Fibroblast of lung (primary cell): ENCODE data around the gene PGM5. TPM values are rescaled to one million over a fixed set of nuclear protein-coding genes. Genes with fewer than 3 reads are reported as not detected.

Experiments
- DNase-seq, 2 donors: peaks; one replicate each; pipeline versions ENCODE4 v3.0.0 to v3.0.0-alpha.2; 2010; ENCODE audit warnings: low read depth in 2 of 2
- H2AFZ ChIP-seq: 2 replicates; pipeline ENCODE4 v1.5.1; 2012; ENCODE audit warnings: low read length, control low read depth, inconsistent platforms
- H3K27ac ChIP-seq: 2 replicates; pipeline ENCODE4 v1.5.1; 2011; ENCODE audit warnings: low read length, control low read depth; ENCODE audit not compliant: insufficient read depth
- H3K27me3 ChIP-seq: 2 replicates; pipeline ENCODE4 v1.5.1; 2011; ENCODE audit warnings: mild to moderate bottlenecking, low read length; ENCODE audit not compliant: control insufficient read depth, insufficient read depth
- H3K36me3 ChIP-seq: 2 replicates; pipeline ENCODE4 v1.5.1; 2011; ENCODE audit warnings: low read length; ENCODE audit not compliant: control insufficient read depth, insufficient read depth
- H3K4me1 ChIP-seq: 2 replicates; pipeline ENCODE4 v1.5.1; 2011; ENCODE audit warnings: low read length; ENCODE audit not compliant: control insufficient read depth, insufficient read depth; ENCODE audit errors: extremely low read depth
- H3K4me2 ChIP-seq: 2 replicates; pipeline ENCODE4 v1.5.1; 2011; ENCODE audit warnings: low read length, control low read depth; ENCODE audit not compliant: insufficient read depth; ENCODE audit errors: extremely low read depth
- H3K4me3 ChIP-seq, 4 experiments: fragments of 200-600 bp in 1 of 4; sonication (generic) in 1 of 4; replicated peaks in 1 of 4; 2 replicates each; pipeline ENCODE4 v1.5.1; 2011 to 2016; ENCODE audit warnings: low read length in 4 of 4, low read depth in 3 of 4, mild to moderate bottlenecking in 3 of 4, control low read depth in 2 of 4, inconsistent platforms in 1 of 4, mixed read lengths in 1 of 4; ENCODE audit not compliant: insufficient read depth in 1 of 4; ENCODE audit errors: control extremely low read depth in 1 of 4
- H3K79me2 ChIP-seq: 2 replicates; pipeline ENCODE4 v1.5.1; 2012; ENCODE audit warnings: mild to moderate bottlenecking, low read length, inconsistent platforms; ENCODE audit not compliant: control insufficient read depth, insufficient read depth
- H3K9ac ChIP-seq: 2 replicates; pipeline ENCODE4 v1.5.1; 2011; ENCODE audit warnings: mild to moderate bottlenecking, low read length, control low read depth; ENCODE audit not compliant: insufficient read depth
- H3K9me3 ChIP-seq: 2 replicates; pipeline ENCODE4 v1.5.1; 2012; ENCODE audit warnings: low read depth, low read length; ENCODE audit not compliant: control insufficient read depth, insufficient read depth
- H4K20me1 ChIP-seq: 2 replicates; pipeline ENCODE4 v1.5.1; 2011; ENCODE audit warnings: low read length; ENCODE audit not compliant: control insufficient read depth, insufficient read depth; ENCODE audit errors: extremely low read depth
- EZH2 ChIP-seq: IDR thresholded peaks from 2 replicates; pipeline ENCODE4 v1.5.1; 2012; ENCODE audit warnings: low read length, control low read depth, mild to moderate bottlenecking; ENCODE audit errors: missing control alignments
- polyA plus RNA-seq, 2 donors: library from polyadenylated mRNA; depleted of rRNA in 1 of 2; stranded (reverse) in 1 of 2; unstranded in 1 of 2; fragments of >200 nt; gene quantifications; 2 replicates each; pipeline ENCODE4 v1.2.1, GENCODE V29; 2011 to 2012; ENCODE audit warnings: missing spikeins in 1 of 2
- total RNA-seq: library from RNA; depleted of rRNA; stranded (reverse); fragments of >200 nt; gene quantifications from 2 replicates; pipeline ENCODE4 v1.2.1, GENCODE V29; 2014
- TF ChIP-seq, protein P1 (sequence below), 2 donors: IDR thresholded peaks in 1 of 2; conservative IDR thresholded peaks in 1 of 2; 1 replicate in 1 of 2; 2 replicates in 1 of 2; pipeline ENCODE4 v1.5.1; 2011 to 2012; ENCODE audit warnings: low read length in 2 of 2, control low read depth in 1 of 2, inconsistent platforms in 1 of 2, low read depth in 1 of 2, mild to moderate bottlenecking in 1 of 2

Gene PGM5
- total and polyA plus RNA-seq, 2 donors (not counting 1 experiment from before 2014, with no cell fraction given): 42.6 to 113 TPM

DNA sequence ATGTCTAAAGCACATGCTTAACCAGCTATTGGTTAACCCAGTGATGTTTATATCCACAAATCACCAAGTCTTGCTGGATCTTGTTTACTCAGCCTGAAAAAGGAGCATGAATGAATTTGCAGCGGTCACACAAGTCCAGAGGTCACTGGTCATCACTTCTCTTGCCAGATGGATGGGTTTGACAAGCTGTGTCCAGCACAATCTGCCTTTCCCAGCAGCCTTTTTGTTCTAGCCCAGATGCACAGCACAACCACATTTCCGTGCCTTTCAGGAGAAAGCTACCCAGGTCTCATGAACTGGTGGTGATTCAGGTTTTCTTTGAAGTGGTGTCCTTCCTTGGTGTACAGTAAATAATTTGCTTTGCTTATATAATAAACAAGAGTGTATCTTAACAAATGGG is 152.1 kb downstream of the PGM5 start:
- H3K9me3 ChIP-seq: no peaks in the 10 kb centered on the region
- H3K4me3 ChIP-seq: no peak overlapping the region
- no peaks in the 10 kb centered on the region for H3K79me2 ChIP-seq
- peaks cover 5% of the 10 kb centered on the region for H3K4me1 ChIP-seq
- H3K9ac ChIP-seq: no peak overlapping the region
- no peaks in the 10 kb centered on the region for H3K36me3 ChIP-seq
- H3K4me2 ChIP-seq: no peak overlapping the region
- peak in 1 of 2 donors; percentile 16 for DNase-seq
- no peak overlapping the region for H2AFZ ChIP-seq
- TF ChIP-seq, protein P1, sequence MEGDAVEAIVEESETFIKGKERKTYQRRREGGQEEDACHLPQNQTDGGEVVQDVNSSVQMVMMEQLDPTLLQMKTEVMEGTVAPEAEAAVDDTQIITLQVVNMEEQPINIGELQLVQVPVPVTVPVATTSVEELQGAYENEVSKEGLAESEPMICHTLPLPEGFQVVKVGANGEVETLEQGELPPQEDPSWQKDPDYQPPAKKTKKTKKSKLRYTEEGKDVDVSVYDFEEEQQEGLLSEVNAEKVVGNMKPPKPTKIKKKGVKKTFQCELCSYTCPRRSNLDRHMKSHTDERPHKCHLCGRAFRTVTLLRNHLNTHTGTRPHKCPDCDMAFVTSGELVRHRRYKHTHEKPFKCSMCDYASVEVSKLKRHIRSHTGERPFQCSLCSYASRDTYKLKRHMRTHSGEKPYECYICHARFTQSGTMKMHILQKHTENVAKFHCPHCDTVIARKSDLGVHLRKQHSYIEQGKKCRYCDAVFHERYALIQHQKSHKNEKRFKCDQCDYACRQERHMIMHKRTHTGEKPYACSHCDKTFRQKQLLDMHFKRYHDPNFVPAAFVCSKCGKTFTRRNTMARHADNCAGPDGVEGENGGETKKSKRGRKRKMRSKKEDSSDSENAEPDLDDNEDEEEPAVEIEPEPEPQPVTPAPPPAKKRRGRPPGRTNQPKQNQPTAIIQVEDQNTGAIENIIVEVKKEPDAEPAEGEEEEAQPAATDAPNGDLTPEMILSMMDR (conservative IDR thresholded peaks at IDR 0.05 in 1 of 2, IDR thresholded peaks at IDR 0.05 in 1 of 2; ENCODE audit: low read depth in 1 of 2, low read length in 2 of 2): no peak
- no peak for TF ChIP-seq EZH2
- H3K27ac ChIP-seq: no peak overlapping the region
- no peaks in the 10 kb centered on the region for H3K27me3 ChIP-seq
- no peaks in the 10 kb centered on the region for H4K20me1 ChIP-seq

DNA sequence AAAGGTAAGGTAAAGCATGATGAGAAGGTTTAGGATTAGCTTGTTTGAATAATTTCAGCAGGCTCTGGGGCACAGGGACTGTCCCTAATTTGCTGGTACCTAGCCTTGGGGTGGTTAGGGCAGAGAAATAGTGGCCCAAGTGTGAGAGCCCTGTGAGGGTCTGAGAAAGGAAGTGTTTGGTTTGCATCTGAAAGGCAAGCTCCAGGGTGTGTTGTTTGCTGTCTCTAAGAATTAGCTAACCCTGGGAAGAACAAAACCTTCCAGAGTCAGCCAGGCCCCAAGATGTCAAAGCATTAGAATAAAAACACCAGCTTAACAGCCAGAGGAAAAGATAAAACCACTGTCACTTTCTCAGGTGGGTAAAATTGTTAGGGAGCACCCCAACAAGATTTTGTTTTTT is 153.3 kb downstream of the PGM5 start:
- peaks cover 6% of the 10 kb centered on the region for H3K4me1 ChIP-seq
- H3K27ac ChIP-seq: no peak overlapping the region
- no peaks in the 10 kb centered on the region for H4K20me1 ChIP-seq
- H3K9ac ChIP-seq: no peak overlapping the region
- TF ChIP-seq EZH2: no peak
- TF ChIP-seq, protein P1 (conservative IDR thresholded peaks at IDR 0.05 in 1 of 2, IDR thresholded peaks at IDR 0.05 in 1 of 2; ENCODE audit: low read depth in 1 of 2, low read length in 2 of 2): no peak
- no peak for DNase-seq
- H3K9me3 ChIP-seq: no peaks in the 10 kb centered on the region
- H3K79me2 ChIP-seq: no peaks in the 10 kb centered on the region
- no peak overlapping the region for H2AFZ ChIP-seq
- no peaks in the 10 kb centered on the region for H3K27me3 ChIP-seq
- no peak overlapping the region for H3K4me2 ChIP-seq
- no peaks in the 10 kb centered on the region for H3K36me3 ChIP-seq
- no peak overlapping the region for H3K4me3 ChIP-seq

DNA sequence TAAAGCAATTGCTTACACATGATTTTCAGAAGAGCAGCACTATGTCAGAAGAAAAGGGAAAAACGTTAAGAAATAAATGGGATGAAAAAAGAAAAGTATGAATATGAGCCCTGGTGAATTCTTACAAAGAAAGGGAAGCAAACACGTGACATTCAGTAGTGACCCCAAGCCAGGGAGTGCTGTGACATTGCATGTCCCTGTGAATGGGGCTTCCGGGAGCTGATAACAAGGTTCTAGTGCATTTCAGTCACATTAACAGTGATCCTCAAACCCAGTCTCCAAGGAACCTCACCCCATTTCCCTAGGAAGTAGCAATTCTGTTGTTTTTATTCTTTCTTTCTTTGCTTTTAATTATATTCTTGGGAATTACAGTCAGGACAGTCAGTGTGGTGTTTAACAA is 157.0 kb downstream of the PGM5 start:
- H3K9me3 ChIP-seq: no peaks in the 10 kb centered on the region
- no peak for DNase-seq
- no peaks in the 10 kb centered on the region for H3K79me2 ChIP-seq
- peaks cover 8% of the 10 kb centered on the region for H3K4me1 ChIP-seq
- no peak overlapping the region for H3K27ac ChIP-seq
- H3K27me3 ChIP-seq: no peaks in the 10 kb centered on the region
- no peak overlapping the region for H3K9ac ChIP-seq
- no peaks in the 10 kb centered on the region for H4K20me1 ChIP-seq
- no peak overlapping the region for H3K4me2 ChIP-seq
- no peaks in the 10 kb centered on the region for H3K36me3 ChIP-seq
- H2AFZ ChIP-seq: no peak overlapping the region
- no peak for TF ChIP-seq EZH2
- TF ChIP-seq, protein P1 (conservative IDR thresholded peaks at IDR 0.05 in 1 of 2, IDR thresholded peaks at IDR 0.05 in 1 of 2; ENCODE audit: low read depth in 1 of 2, low read length in 2 of 2): no peak
- no peak overlapping the region for H3K4me3 ChIP-seq
